Frontal cortex (tissue), 4 donors: ENCODE results near the gene CBX7. TPM values are rescaled to one million over a fixed set of nuclear protein-coding genes. Genes with fewer than 3 reads are reported as not detected.
"Not testable (repeated sequence)": the region's sequence is repeated elsewhere in the genome, so short reads cannot be mapped to it uniquely, and the experiment has no call there.

Source experiments
- DNase-seq, 2 donors: peaks; one replicate each; pipeline ENCODE4 v3.0.0; 2012; ENCODE audit warnings: low spot score in 2 of 2
- FAIRE-seq: peaks from 2 replicates; lab custom pipeline; 2012; peaks lifted over from hg19 to GRCh38; lab: Jason Lieb, UNC
- total RNA-seq: library from RNA; depleted of rRNA; stranded (reverse); fragments of >200 nt; gene quantifications from one replicate; pipeline ENCODE4 v1.2.3, GENCODE V29; 2014
- donor health status: control.
- donor health status: control.
- donor health status: control.

CBX7 gene
- total RNA-seq, 1 donor from 2014 or later = 6.1 TPM

- DNase-seq (no peak), FAIRE-seq (no peak)
Measured at GRCh38 chr22:39175353-39176142, 23.1 kb upstream of the CBX7 start.

- no peak for FAIRE-seq
- DNase-seq = peak in 1 of 2 donors; percentile 55
Measured at GRCh38 chr22:39174498-39175352, 22.2 kb upstream of the CBX7 start.

- FAIRE-seq (no peak), DNase-seq (no peak)
Measured at GRCh38 chr22:39173787-39174497, 21.5 kb upstream of the CBX7 start.

GRCh38 chr22:39173050-39173706, 20.7 kb upstream of the CBX7 start:
- no peak for FAIRE-seq

GRCh38 chr22:39172265-39173049, 20.0 kb upstream of the CBX7 start:
- FAIRE-seq = not testable (repeated sequence)

More at GRCh38 chr22:39173050-39173706, 20.7 kb upstream of the CBX7 start:
- DNase-seq = no peak

DNA sequence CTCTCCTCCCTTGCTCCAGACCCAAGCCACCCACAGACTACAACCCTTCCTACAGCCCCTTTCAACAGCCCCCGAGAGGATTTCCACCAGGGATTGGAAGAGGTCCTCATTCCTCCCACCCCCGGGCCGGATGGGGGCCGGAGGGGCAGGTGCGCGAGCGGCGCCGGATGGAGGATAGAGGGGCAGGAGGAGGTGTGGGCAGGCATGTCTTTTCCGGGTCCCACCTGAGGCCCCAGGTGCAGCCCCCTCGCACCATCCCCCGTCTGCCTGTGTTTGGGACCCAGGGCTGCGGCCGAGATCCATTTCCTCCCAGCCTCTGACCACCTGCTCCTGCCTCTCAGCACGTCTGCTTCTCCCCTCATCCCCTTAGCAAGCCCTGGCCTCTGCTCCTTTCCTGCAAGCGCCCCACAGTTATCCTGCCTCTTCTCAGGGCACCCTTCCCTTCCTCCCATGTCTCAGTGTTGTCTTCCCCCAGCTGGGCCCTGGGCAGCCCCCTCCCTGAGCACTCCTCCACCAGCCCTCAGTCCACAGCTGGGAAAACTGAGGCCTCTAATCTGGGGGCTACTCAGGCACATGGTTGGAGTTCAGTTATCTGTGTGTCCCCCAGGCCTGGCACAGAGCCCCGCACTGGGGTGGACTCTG, 19.3 kb upstream of the CBX7 start:
- FAIRE-seq (no peak), DNase-seq (no peak)

More at GRCh38 chr22:39172265-39173049, 20.0 kb upstream of the CBX7 start:
- not testable (repeated sequence) for DNase-seq

- FAIRE-seq = no peak
- peak; percentile 78 to 83 for DNase-seq
Measured at GRCh38 chr22:39170825-39171622, 18.5 kb upstream of the CBX7 start.

GRCh38 chr22:39169797-39170466, 17.5 kb upstream of the CBX7 start:
- FAIRE-seq (no peak), DNase-seq (no peak)

DNA sequence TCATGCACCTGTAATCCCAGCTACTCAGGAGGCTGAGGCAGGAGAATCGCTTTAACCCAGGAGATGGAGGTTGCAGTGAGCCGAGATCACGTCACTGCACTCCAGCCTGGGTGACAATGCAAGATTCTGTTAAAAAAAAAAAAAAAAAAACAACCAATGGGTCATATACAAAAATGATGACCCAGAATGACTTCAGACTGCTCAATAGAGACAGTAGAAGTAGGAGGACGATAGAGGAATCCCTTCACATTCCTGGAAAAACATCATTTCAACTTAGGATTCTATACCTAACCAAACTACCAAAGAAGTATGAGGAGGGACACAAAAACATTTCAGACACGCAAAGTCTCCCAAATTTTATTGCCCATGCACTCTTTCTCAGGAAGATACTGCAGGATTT, 14.1 kb upstream of the CBX7 start:
- FAIRE-seq (no peak), DNase-seq (no peak)

- not testable (repeated sequence) for DNase-seq, FAIRE-seq
Measured at GRCh38 chr22:39156093-39156492, 3.6 kb upstream of the CBX7 start.

GRCh38 chr22:39155421-39155820, 2.9 kb upstream of the CBX7 start:
- FAIRE-seq (no peak), DNase-seq (no peak)

GRCh38 chr22:39153220-39153717, 789 bp upstream of the CBX7 start:
- DNase-seq (peak in 1 of 2 donors; percentile 16), FAIRE-seq (no peak)

GRCh38 chr22:39152024-39152510, 413 bp downstream of the CBX7 start:
- FAIRE-seq (no peak), DNase-seq (no peak)

- FAIRE-seq (no peak), DNase-seq (peak in 1 of 2 donors; percentile 8)
Measured at GRCh38 chr22:39151329-39151975, 1.0 kb downstream of the CBX7 start.

DNA sequence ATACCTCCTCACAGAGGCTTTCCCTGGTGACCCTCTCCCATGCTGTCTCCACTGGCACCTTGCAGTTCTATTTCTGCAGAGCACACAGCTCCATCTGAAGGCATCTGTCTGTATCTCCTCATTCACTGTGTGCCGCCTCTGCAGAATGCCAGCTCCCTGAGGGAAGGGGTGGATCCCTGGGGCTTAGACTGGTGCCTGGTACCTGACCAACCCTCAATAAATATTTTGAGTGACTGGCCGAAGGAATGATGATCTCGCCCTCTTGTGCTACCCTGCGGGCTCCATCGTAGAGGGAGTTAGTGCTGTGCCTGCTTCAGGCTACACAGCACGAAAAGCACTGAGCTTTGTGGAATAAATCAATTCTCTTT, 1.6 kb downstream of the CBX7 start:
- no peak for FAIRE-seq
- peak in 1 of 2 donors; percentile 28 for DNase-seq
